Tibial artery (tissue), 4 donors: ENCODE measurements around the gene SCAPER.

Experiments
- DNase-seq, 2 donors: peaks; one replicate each; pipeline ENCODE4 v3.0.0-alpha.2; 2019
- H3K27ac ChIP-seq, 2 donors: fragments of 200-600 bp; sonication (generic) in 1 of 2; 1 replicate in 1 of 2; 2 replicates in 1 of 2; pipeline ENCODE4 v1.5.1; 2018 to 2019; ENCODE audit warnings: mild to moderate bottlenecking in 1 of 2
- H3K27me3 ChIP-seq, 2 donors: fragments of 200-600 bp; sonication (generic) in 1 of 2; one replicate each; pipeline versions ENCODE4 v1.5.1 to v1.6.0; 2016 to 2019
- H3K36me3 ChIP-seq, 3 donors: fragments of 200-600 bp; sonication (generic) in 2 of 3; one replicate each; pipeline ENCODE4 v1.5.1; 2016 to 2019; ENCODE audit warnings: mild to moderate bottlenecking in 2 of 3
- H3K4me1 ChIP-seq, 4 donors: fragments of 200-600 bp; sonication (generic) in 2 of 4; 1 replicate in 3 of 4; 2 replicates in 1 of 4; pipeline ENCODE4 v1.5.1; 2016 to 2019
- H3K4me3 ChIP-seq, 2 donors: fragments of 200-600 bp; sonication (generic) in 1 of 2; 1 replicate in 1 of 2; 2 replicates in 1 of 2; pipeline ENCODE4 v1.5.1; 2018 to 2019; ENCODE audit warnings: mild to moderate bottlenecking in 2 of 2
- H3K9me3 ChIP-seq, 3 donors: fragments of 200-600 bp; sonication (generic) in 1 of 3; one replicate each; pipeline ENCODE4 v1.5.1; 2016 to 2019
- intact Hi-C: fragments of 100-400 bp; cut with DNase I; formaldehyde crosslinking; loops from one replicate; pipeline ENCODE4 v1.15.0; 2023; ENCODE audit warnings: low total_unique reads
- TF ChIP-seq, protein P1 (sequence below), 2 experiments: fragments of 200-600 bp in 1 of 2; fragments of 450-650 bp in 1 of 2; IDR thresholded peaks; one replicate each; pipeline ENCODE4 v1.5.1; 2017 to 2019; ENCODE audit warnings: antibody characterized with exemption in 2 of 2, mild to moderate bottlenecking in 1 of 2, moderate library complexity in 1 of 2

SCAPER gene

DNA sequence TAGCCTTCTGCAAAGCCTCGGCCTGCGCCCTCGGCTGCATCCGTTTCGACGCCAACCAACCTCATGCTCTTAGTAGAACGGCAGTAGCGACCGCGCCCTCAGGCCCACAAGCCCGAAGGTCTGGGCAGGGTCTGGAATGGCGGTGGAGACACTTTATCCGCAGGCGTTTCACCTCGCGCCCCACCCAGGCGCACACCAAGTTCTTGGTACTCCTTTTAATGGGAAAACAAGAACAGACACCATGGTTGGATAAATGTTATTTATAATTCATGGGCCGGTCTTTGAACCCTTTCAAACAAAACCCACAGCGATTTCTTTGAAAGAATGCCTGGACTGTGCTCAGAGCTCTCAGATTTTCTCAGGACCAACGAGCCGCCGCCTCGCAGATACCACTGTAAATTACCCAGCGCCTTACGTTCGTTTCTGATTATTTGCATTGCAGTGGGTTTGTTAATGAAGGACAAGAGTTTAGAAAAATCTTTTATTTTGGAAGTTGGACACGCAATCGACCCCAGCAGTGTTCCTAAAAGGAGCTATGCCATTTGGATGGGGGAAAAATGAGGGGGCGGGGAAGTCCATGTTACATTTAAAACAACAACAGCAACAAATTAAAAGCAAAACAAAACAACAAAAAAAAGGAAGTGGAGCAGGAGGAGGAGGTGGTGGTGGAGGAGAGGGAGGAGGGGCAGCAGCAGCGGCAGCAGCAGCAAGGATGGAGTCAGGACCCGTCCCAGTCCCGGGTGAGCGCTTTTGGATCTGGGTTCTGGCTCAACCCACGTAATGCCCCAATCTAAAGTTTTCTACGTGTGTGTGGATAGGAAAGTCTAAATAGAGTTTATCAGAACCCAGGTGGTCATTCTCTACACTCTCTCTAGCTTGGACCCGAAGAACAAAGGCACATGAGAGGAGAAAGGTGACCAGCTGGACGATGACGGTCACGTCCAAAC is 569.6 kb downstream of the SCAPER start:
- TF ChIP-seq, protein P1, sequence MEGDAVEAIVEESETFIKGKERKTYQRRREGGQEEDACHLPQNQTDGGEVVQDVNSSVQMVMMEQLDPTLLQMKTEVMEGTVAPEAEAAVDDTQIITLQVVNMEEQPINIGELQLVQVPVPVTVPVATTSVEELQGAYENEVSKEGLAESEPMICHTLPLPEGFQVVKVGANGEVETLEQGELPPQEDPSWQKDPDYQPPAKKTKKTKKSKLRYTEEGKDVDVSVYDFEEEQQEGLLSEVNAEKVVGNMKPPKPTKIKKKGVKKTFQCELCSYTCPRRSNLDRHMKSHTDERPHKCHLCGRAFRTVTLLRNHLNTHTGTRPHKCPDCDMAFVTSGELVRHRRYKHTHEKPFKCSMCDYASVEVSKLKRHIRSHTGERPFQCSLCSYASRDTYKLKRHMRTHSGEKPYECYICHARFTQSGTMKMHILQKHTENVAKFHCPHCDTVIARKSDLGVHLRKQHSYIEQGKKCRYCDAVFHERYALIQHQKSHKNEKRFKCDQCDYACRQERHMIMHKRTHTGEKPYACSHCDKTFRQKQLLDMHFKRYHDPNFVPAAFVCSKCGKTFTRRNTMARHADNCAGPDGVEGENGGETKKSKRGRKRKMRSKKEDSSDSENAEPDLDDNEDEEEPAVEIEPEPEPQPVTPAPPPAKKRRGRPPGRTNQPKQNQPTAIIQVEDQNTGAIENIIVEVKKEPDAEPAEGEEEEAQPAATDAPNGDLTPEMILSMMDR (IDR thresholded peaks at IDR 0.05), result no peak
- intact Hi-C loops, result no loop called here
- Histone ChIP-seq H3K4me3 (no peak overlapping the region), H3K27me3 (peaks cover 6 to 77% of the 10 kb centered on the region in 2 donors), H3K36me3 (no peaks in the 10 kb centered on the region), H3K27ac (no peak overlapping the region), H3K9me3 (no peaks in the 10 kb centered on the region), H3K4me1 (peaks cover 2 to 42% (median 28%) of the 10 kb centered on the region in 4 donors)
- DNase-seq, result no peak

DNA sequence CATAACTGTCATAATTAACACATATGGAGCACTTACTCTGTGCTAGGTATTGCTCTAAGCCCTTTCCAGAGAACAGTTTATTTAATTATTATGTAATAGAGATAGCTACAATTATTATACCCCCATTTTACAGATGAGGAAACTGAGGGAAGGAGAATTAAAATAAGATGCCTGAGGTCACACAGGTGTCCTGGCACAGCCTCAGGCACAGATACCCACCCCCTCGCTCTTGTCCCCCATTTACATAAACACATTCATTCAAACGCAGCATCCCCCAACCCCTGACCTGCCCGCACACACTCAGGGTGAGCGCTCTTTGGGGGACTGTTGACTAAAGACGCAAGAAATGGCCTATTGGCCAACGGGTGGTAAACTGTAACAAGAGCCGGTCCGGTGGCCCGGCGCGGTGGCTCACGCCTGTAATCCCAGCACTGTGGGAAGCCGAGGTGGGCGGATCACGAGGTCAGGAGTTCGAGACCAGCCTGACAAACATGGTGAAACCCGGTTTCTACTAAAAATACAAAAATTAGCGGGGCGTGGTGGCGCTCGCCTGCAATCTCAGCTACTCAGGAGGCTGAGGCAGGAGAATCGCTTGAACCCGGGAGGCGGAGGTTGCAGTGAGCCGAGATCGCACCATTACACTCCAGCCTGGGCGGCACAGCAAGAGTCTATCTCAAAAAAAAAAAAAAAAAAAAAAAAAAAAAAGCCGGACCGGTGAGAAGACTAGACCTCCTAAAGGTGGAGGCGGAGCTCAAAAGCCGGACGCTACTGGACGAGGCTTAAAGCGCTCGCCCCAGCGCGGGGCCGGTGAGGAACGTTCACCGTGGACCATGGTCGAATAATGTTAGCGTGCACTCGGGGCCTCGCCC is 570.5 kb downstream of the SCAPER start:
- no peak overlapping the region for H3K4me3 ChIP-seq
- H3K9me3 ChIP-seq, result no peaks in the 10 kb centered on the region
- intact Hi-C loops, result loop anchor here (5.0 kb wide), 1 partner anchor 142 kb away; no protein-coding TSS in a partner anchor
- TF ChIP-seq, protein P1 (IDR thresholded peaks at IDR 0.05), result no peak
- H3K27ac ChIP-seq, result no peak overlapping the region
- no peak for DNase-seq
- peaks cover 0 to 33% (median 19%) of the 10 kb centered on the region in 4 donors for H3K4me1 ChIP-seq
- peaks cover 4 to 68% of the 10 kb centered on the region in 2 donors for H3K27me3 ChIP-seq
- no peaks in the 10 kb centered on the region for H3K36me3 ChIP-seq

DNA sequence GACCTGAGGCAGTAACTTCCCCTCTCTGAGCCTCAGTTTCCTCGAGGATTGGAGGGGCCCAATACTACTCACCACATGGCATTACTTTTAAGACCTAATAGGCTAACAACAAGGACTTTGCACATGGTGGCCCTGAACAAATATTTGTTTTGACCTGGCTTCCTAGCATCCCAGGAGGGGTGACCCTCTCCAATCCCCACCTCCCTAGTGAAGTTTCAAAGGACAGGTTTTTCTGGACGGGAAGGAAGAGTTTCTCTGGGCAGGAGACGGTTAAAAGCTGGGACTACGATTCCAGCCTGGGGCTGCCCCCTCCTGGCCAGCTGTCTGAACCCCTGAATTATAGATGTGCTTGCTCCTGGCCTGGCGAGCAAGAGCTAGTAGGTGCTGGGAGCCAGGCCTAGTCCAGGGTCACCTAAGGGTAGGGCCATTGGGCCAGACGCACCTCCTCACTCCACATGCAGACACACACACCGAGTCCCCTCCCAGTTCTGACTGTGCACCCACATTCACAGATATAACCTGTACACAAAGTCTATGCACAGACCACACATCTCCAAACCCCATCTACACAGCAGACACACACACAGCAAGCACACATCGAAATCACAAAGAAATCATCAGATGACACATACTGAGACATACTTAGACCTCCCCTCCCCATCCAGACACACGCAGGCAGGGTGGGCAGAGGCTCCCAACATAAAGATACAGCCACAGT is 571.3 kb downstream of the SCAPER start:
- Histone ChIP-seq H3K27ac (no peak overlapping the region), H3K4me3 (no peak overlapping the region), H3K4me1 (peaks cover 0 to 25% (median 17%) of the 10 kb centered on the region in 4 donors), H3K27me3 (peaks cover 4 to 68% of the 10 kb centered on the region in 2 donors), H3K36me3 (no peaks in the 10 kb centered on the region), H3K9me3 (no peaks in the 10 kb centered on the region)
- TF ChIP-seq, protein P1 (IDR thresholded peaks at IDR 0.05), result no peak
- DNase-seq, result no peak
- intact Hi-C loops, result loop anchor here (5.0 kb wide), 1 partner anchor 142 kb away; no protein-coding TSS in a partner anchor

DNA sequence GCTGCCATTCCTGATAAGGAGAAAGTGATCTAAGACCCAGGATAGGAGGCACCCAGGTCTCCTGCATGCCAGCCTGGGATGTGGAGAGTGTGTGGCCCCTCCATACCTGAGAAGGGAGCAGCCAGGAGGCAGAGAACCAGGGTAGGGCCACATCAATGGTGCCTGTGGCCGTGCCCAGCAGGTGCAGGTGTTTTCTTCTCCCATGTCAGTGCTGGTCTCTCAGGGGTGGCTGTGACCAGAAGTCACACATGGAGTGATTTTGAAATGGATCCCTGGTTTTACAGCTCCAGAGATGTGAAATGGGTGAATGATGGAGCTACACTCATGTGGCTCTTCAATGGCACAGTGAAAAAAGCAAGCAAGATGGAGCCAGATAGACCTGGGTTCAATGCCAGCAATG is 571.8 kb downstream of the SCAPER start:
- DNase-seq, result no peak
- H3K36me3 ChIP-seq, result no peaks in the 10 kb centered on the region
- H3K4me3 ChIP-seq, result no peak overlapping the region
- H3K27ac ChIP-seq, result no peak overlapping the region
- peaks cover 4 to 62% of the 10 kb centered on the region in 2 donors for H3K27me3 ChIP-seq
- H3K9me3 ChIP-seq, result no peaks in the 10 kb centered on the region
- intact Hi-C loops, result loop anchor here (5.0 kb wide), 1 partner anchor 141 kb away; no protein-coding TSS in a partner anchor
- peaks cover 0 to 25% (median 17%) of the 10 kb centered on the region in 4 donors for H3K4me1 ChIP-seq
- TF ChIP-seq, protein P1 (IDR thresholded peaks at IDR 0.05), result no peak

DNA sequence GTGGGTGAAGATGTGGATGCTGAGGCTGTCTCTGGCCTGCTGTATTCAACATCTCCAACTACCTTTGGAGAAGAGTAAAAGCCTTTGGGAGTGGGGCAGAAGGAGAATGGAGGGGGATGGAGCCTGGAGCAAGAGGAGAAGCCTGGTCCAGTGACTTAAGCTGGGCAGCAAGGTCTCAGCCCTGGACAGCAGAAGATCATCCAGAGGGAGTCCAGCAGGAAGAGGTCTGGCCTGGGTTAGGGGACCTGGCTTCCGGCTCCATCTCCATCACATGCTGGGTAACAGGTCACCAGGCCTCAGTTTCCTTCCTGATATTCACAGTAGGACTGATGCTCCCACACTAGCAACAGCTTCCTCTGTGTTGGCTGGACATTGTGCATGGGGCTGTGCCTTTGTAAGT is 572.3 kb downstream of the SCAPER start:
- DNase-seq, result no peak
- Histone ChIP-seq H3K36me3 (no peaks in the 10 kb centered on the region), H3K27ac (no peak overlapping the region), H3K4me3 (no peak overlapping the region), H3K27me3 (peaks cover 2 to 57% of the 10 kb centered on the region in 2 donors), H3K4me1 (peaks cover 0 to 20% (median 14%) of the 10 kb centered on the region in 4 donors), H3K9me3 (no peaks in the 10 kb centered on the region)
- TF ChIP-seq, protein P1 (IDR thresholded peaks at IDR 0.05), result no peak
- intact Hi-C loops, result loop anchor here (5.0 kb wide), 1 partner anchor 140 kb away; no protein-coding TSS in a partner anchor
